IMR-90 (cell line): ENCODE results near the gene RYR3.

Experiments
- BHLHE40 ChIP-seq: fragments of 150-350 bp; IDR thresholded peaks from 2 replicates; pipeline ENCODE4 v1.6.1; 2016; ENCODE audit warnings: mild to moderate bottlenecking, low read depth, low read length
- CEBPB ChIP-seq: IDR thresholded peaks from 2 replicates; pipeline ENCODE4 v1.6.1; 2012; ENCODE audit warnings: low read depth, low read length, improper control_type of control experiment
- CHD1 ChIP-seq: IDR thresholded peaks from 2 replicates; pipeline ENCODE4 v1.6.1; 2012; ENCODE audit warnings: low read depth, low read length, improper control_type of control experiment
- FOS ChIP-seq: fragments of 150-350 bp; IDR thresholded peaks from 2 replicates; pipeline ENCODE4 v1.6.1; 2016; ENCODE audit warnings: low read depth, low read length
- MAFK ChIP-seq: IDR thresholded peaks from 2 replicates; pipeline ENCODE4 v1.6.1; 2012; ENCODE audit warnings: low read depth, low read length, improper control_type of control experiment
- MAZ ChIP-seq: IDR thresholded peaks from 2 replicates; pipeline ENCODE4 v1.6.1; 2012; ENCODE audit warnings: low read depth, mild to moderate bottlenecking, low read length, improper control_type of control experiment, moderate library complexity, borderline replicate concordance
- MXI1 ChIP-seq: IDR thresholded peaks from 2 replicates; pipeline ENCODE4 v1.6.1; 2012; ENCODE audit warnings: low read depth, mild to moderate bottlenecking, low read length, moderate library complexity, borderline replicate concordance
- POLR2A ChIP-seq: IDR thresholded peaks from 2 replicates; pipeline ENCODE4 v1.6.1; 2012; ENCODE audit warnings: mild to moderate bottlenecking, low read depth, low read length
- RCOR1 ChIP-seq: IDR thresholded peaks from 2 replicates; pipeline ENCODE4 v1.6.1; 2012; ENCODE audit warnings: mild to moderate bottlenecking, low read length, improper control_type of control experiment; ENCODE audit not compliant: insufficient replicate concordance
- RFX5 ChIP-seq: IDR thresholded peaks from 2 replicates; pipeline ENCODE4 v1.8.0; 2012; ENCODE audit warnings: low read depth, mild to moderate bottlenecking, low read length, moderate library complexity
- SMC3 ChIP-seq: fragments of 150-350 bp; IDR thresholded peaks from 2 replicates; pipeline ENCODE4 v1.6.1; 2016; ENCODE audit warnings: low read depth, mild to moderate bottlenecking, antibody characterized with exemption, low read length, moderate library complexity
- TF ChIP-seq, protein P1 (sequence below): conservative IDR thresholded peaks from 2 replicates; pipeline ENCODE4 v1.5.1; 2012; ENCODE audit warnings: mild to moderate bottlenecking, low read depth, low read length, improper control_type of control experiment
- TF ChIP-seq, protein P2 (sequence below): fragments of 150-350 bp; IDR thresholded peaks from 2 replicates; pipeline ENCODE4 v1.6.1; 2017; ENCODE audit warnings: mild to moderate bottlenecking, antibody characterized with exemption, low read length, low read depth
- TF ChIP-seq, protein P3 (sequence below): fragments of 150-350 bp; IDR thresholded peaks from 2 replicates; pipeline ENCODE4 v1.6.1; 2016; ENCODE audit warnings: low read depth, mild to moderate bottlenecking, low read length, moderate library complexity, borderline replicate concordance

DNA sequence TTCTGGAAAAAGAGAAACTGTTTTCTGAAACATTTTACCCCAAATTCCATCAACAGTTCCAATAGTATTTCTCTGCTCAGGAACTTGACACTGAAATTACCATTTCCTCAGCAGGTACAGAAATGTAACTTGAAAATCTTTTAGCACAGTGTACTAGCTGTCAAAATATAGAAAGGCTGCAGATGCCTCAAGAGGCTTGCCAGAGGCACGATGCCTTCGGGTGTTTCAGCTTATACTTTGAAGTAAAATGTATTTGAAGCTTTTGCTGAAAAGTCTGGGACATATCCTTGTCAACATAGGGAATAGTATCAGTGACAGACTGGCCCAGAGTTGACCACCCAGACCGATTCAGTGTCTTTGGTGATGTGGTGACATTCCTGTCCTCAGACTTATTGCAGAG, 503.1 kb downstream of the RYR3 start:
- TF ChIP-seq POLR2A = no peak
- no peak for TF ChIP-seq MXI1
- TF ChIP-seq, protein P1, sequence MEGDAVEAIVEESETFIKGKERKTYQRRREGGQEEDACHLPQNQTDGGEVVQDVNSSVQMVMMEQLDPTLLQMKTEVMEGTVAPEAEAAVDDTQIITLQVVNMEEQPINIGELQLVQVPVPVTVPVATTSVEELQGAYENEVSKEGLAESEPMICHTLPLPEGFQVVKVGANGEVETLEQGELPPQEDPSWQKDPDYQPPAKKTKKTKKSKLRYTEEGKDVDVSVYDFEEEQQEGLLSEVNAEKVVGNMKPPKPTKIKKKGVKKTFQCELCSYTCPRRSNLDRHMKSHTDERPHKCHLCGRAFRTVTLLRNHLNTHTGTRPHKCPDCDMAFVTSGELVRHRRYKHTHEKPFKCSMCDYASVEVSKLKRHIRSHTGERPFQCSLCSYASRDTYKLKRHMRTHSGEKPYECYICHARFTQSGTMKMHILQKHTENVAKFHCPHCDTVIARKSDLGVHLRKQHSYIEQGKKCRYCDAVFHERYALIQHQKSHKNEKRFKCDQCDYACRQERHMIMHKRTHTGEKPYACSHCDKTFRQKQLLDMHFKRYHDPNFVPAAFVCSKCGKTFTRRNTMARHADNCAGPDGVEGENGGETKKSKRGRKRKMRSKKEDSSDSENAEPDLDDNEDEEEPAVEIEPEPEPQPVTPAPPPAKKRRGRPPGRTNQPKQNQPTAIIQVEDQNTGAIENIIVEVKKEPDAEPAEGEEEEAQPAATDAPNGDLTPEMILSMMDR = no peak
- TF ChIP-seq MAFK = no peak
- no peak for TF ChIP-seq SMC3
- TF ChIP-seq CEBPB = no peak
- no peak for TF ChIP-seq BHLHE40
- TF ChIP-seq, protein P2, sequence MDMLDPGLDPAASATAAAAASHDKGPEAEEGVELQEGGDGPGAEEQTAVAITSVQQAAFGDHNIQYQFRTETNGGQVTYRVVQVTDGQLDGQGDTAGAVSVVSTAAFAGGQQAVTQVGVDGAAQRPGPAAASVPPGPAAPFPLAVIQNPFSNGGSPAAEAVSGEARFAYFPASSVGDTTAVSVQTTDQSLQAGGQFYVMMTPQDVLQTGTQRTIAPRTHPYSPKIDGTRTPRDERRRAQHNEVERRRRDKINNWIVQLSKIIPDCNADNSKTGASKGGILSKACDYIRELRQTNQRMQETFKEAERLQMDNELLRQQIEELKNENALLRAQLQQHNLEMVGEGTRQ = no peak
- TF ChIP-seq RCOR1 = no peak
- no peak for TF ChIP-seq MAZ
- no peak for TF ChIP-seq FOS
- TF ChIP-seq, protein P3, sequence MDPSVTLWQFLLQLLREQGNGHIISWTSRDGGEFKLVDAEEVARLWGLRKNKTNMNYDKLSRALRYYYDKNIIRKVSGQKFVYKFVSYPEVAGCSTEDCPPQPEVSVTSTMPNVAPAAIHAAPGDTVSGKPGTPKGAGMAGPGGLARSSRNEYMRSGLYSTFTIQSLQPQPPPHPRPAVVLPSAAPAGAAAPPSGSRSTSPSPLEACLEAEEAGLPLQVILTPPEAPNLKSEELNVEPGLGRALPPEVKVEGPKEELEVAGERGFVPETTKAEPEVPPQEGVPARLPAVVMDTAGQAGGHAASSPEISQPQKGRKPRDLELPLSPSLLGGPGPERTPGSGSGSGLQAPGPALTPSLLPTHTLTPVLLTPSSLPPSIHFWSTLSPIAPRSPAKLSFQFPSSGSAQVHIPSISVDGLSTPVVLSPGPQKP = no peak
- no peak for TF ChIP-seq RFX5
- no peak for TF ChIP-seq CHD1
